BE2C (cell line): Measurements from ENCODE around the gene SRPRB.

Experiments
- DNase-seq: peaks from one replicate; pipeline ENCODE4 v3.0.0-alpha.2; 2020
- H3K27me3 ChIP-seq: fragments of 250-450 bp; sonication (Bioruptor Pico); 2 replicates; pipeline ENCODE4 v1.5.1; 2020; ENCODE audit warnings: mild to moderate bottlenecking
- H3K36me3 ChIP-seq: fragments of 250-450 bp; sonication (Bioruptor Pico); 2 replicates; pipeline ENCODE4 v1.5.1; 2020; ENCODE audit warnings: mild to moderate bottlenecking
- H3K4me1 ChIP-seq: fragments of 250-450 bp; sonication (Bioruptor Pico); 2 replicates; pipeline ENCODE4 v1.5.1; 2020
- H3K4me3 ChIP-seq: 2 replicates; pipeline ENCODE4 v1.5.1; 2011; ENCODE audit warnings: low read depth, low read length
- H3K9me3 ChIP-seq: fragments of 250-450 bp; sonication (Bioruptor Pico); 2 replicates; pipeline ENCODE4 v1.5.1; 2020
- CTCF ChIP-seq: IDR thresholded peaks from 2 replicates; pipeline ENCODE4 v1.5.1; 2012; ENCODE audit warnings: mild to moderate bottlenecking, low read depth, low read length

SRPRB gene

DNA sequence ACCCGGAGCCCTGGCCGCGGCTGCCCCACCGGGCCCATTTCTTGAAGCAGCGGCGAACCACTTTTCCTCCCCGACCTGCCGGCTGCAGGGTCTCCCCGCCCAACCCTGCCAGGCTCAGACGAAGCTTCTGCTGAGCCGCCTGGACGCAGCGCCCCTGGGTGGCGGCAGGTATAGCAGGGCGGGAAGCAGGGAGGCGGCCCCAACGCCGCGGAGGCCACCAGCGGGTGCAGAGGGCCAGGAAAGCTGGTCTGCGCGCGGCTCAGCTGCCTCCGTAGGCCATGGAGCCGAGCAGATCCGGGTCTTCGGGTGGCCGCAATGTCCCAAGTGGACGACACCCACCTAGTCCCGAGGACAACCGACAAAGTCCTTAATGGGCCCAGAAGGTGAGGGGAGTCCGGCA lies 21.9 kb upstream of the SRPRB start:
- Histone ChIP-seq H3K4me3 (no peak overlapping the region), H3K27me3 (peaks cover 11% of the 10 kb centered on the region), H3K36me3 (no peaks in the 10 kb centered on the region), H3K9me3 (no peaks in the 10 kb centered on the region), H3K4me1 (no peaks in the 10 kb centered on the region)
- TF ChIP-seq CTCF, result no peak
- no peak for DNase-seq

DNA sequence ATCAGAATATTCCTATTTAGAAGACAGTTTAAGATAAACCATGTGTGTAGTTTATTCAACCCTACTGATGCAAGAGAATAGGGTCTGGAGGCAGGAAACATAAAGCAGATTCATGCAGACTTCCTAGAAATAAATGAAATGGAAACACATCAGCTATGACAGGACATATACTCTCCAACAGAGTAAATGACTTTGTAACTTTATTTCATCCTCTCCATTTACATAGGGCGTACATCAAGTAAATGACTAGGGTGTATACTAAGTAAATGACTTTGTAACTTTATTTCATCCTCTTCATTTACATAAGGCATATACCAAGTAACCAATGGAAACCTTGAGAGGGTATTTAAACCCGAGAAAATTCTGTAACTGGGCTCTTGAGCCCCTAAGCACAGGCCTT lies 17.6 kb upstream of the SRPRB start:
- Histone ChIP-seq H3K4me3 (no peak overlapping the region), H3K9me3 (peaks cover 6% of the 10 kb centered on the region), H3K27me3 (no peaks in the 10 kb centered on the region), H3K36me3 (no peaks in the 10 kb centered on the region), H3K4me1 (no peaks in the 10 kb centered on the region)
- no peak for TF ChIP-seq CTCF
- no peak for DNase-seq

DNA sequence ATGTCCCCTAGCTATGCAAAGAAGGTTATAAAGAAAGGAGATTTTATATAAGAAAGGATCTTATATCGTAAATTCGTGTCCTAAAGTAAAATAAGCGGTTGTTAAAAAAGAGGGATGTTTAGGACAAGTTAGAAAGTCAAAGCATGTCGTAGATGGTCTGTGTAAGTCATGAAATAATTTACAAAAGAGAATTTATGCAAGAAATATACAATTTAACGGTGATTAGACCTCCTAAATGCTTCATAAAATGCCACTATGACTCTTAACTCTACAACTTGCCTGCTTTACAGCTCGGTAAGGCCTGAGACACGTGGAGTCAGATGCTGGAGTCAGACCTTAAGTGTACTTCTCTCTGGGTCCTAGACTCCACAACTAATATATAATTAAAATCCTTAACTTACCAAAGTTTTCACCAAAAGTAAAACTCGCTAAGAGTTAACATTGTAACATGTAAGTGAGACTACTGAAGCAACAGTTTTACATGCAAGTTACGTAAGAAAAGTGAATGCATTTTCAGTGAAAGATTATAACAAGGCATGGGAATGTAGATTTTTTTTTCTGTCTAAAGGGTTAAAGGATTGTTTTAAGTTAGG lies 13.3 kb upstream of the SRPRB start:
- H3K36me3 ChIP-seq, result no peaks in the 10 kb centered on the region
- no peak for DNase-seq
- H3K4me1 ChIP-seq, result no peaks in the 10 kb centered on the region
- no peaks in the 10 kb centered on the region for H3K27me3 ChIP-seq
- H3K4me3 ChIP-seq, result no peak overlapping the region
- TF ChIP-seq CTCF, result no peak
- peaks cover 6% of the 10 kb centered on the region for H3K9me3 ChIP-seq

GRCh38 chr3:133797396-133798105 lies 8.1 kb upstream of the SRPRB start:
- DNase-seq, result no peak
- 0 out of 2 replicates have a peak, but pooled peaks cover 4% of the 10 kb centered on the region for H3K9me3 ChIP-seq
- no peak for TF ChIP-seq CTCF
- H3K4me3 ChIP-seq, result no peak overlapping the region
- H3K4me1 ChIP-seq, result no peaks in the 10 kb centered on the region
- H3K36me3 ChIP-seq, result no peaks in the 10 kb centered on the region
- peaks cover 7% of the 10 kb centered on the region; the same call in 1 of the 2 replicates for H3K27me3 ChIP-seq

DNA sequence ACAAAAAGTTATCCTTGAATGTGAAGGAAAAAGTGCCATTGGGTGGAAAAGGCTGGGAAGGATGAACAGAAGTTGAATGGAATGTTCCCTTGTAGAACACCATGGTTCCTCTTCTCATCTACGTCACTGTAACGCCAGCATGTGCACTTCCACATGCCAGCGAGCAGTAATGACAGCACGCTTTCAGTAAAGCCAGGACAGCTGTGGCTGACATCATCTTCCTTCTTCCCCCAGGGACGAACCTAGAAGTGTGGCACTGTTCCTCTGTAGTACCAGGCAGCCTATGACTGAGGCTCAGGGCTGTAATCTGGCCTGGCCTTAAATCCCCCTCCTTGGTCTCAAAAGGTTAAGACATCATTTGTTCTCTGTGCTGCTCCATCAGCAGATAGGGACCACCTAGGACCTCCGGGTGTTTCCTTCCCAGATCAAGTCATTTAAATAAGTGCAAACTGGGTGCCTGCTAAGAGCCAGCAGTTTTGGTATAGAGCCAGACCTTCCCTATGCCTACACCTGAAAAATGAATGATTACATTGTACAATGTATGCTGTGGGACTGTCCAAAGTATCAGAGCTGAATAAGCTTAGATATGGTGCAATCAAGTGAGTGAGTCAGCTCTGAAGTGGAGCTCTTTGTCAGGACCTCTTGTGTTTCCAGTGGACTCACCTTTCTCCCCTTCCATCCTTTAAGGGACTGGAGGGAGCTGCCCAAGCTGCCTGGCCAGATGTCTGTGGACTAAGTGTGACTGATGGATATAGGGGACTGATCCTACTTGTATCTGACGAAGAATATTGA lies 5.6 kb upstream of the SRPRB start:
- no peak for TF ChIP-seq CTCF
- 0 out of 2 replicates have a peak, but pooled peaks cover 4% of the 10 kb centered on the region for H3K9me3 ChIP-seq
- DNase-seq, result peak; percentile 18

DNA sequence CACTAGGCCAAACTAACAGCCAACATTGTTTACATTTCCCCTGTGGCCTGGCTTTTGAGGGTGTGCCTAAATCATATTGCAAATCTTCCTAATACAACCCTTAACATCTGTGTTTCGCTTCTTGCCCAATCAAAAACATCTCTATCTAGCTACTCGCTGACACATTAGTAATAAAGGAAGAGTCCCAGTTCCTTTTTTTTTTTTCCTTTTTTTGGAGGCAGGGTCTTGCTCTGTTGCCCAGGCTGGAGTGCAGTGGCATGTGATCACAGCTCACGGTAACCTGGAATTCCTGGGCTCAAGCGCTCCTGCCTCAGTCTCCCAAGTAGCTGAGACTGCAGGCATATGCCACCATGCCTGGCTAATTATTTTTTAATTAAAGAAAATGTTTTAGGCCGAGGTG lies 2.1 kb upstream of the SRPRB start:
- H3K9me3 ChIP-seq, result no peaks in the 10 kb centered on the region
- no peak for DNase-seq
- no peaks in the 10 kb centered on the region for H3K4me1 ChIP-seq
- H3K4me3 ChIP-seq, result no peak overlapping the region
- TF ChIP-seq CTCF, result no peak
- H3K27me3 ChIP-seq, result peaks cover under 1% of the 10 kb centered on the region; the same call in 1 of the 2 replicates
- H3K36me3 ChIP-seq, result peaks cover 11% of the 10 kb centered on the region

More for the DNA sequence above, 5.6 kb upstream of the SRPRB start:
- H3K27me3 ChIP-seq, result peaks cover 7% of the 10 kb centered on the region; the same call in 1 of the 2 replicates
- H3K4me1 ChIP-seq, result no peaks in the 10 kb centered on the region
- no peaks in the 10 kb centered on the region for H3K36me3 ChIP-seq
- H3K4me3 ChIP-seq, result no peak overlapping the region
